ENCODE measurements around the gene ALG9.

Gene ALG9

DNA sequence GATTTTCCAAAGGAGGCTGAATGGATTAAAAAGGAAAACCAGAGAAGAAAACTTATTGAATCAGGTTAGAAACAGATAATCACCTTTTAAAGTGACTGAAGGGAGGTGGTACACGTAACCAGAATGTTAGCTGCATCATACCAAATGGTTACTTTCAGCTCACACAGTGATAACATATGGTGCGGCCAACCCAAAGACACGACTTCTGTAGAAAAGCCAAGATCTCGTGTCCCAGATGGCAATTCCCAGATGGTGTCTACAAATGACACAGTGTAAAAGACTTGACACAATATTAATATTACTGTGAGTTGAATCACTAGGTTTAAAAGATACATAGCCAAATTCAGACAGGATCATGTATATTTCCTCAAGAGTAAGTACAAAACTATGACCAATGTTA is 110.3 kb downstream of the ALG9 start:
- no peak for DNase-seq

- no peak for DNase-seq
These were observed 111.5 kb downstream of the ALG9 start for GRCh38 chr11:111759778-111760407.

DNA sequence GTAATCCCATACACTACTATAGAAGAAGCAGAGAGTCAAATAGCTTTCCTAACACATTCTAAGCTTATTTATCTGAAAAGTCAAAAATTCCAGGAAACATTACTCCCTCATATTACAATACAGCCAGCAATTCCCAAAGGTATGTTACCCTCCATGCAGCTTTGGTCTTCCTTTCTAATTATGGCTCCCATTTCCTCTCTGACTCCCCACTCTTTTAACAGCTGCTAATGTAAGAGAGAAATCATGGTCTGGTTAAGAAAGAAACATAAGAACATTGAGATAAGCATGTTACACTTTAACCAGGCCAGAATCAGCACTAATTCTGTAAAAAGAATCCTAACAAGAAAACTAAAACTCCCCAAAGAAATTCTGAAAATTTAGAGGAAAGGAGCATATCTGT is 112.0 kb downstream of the ALG9 start:
- DNase-seq, result no peak

DNA sequence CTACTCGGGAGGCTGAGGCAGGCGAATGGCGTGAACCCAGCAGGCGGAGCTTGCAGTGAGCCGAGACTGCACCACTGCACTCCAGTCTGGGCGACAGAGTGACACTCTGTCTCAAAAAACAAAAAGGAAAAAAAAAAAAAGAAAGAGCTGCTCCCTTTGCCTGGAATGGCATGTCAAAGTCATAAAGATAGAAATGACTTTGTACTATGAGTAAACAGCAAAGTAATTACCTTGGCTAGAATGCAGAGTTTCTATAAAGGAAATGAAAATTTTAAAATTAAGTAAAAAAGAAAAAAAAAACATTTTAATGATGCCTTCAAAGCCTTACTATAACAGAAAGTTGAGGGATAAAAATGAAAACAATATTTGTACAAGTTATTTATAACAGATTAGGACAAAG is 115.3 kb downstream of the ALG9 start:
- no peak for DNase-seq

- no peak for DNase-seq
These were observed 121.7 kb downstream of the ALG9 start for GRCh38 chr11:111749646-111750045.

- no peak for DNase-seq
These were observed 123.2 kb downstream of the ALG9 start for GRCh38 chr11:111748035-111748804.

DNA sequence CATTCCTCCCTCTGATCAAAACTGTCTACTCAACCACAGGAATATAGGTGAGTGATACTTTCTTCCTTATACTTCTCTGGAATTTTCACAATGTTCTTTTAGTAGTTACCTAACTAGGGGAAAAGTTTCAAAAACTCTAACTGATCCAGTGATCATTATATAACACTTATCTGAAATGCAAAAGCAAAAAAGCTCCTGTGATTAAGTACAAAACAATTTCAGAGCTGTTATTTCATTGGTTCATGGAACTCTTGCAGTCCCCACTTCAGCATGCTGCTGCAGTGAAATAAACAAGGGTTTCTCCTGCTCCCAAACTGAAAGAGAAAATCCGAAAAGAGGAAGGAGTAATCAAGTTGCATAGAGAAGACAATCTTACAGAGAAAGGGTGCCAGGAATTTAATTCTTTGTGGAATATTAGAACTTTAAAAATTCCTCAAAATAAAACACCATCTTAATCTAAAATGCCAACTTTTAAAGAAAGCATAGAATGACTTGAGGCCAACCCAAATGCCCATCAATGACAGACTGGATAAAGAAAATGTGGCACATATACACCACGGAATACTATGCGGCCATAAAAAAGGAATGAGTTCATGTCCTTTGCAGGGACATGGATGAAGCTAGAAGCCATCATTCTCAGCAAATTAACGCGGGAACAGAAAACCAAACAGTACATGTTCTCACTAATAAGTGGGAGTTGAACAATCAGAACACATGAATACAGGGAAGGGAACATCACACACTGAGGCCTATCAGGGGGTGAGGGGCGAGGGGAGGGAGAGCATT is 125.5 kb downstream of the ALG9 start:
- no peak for DNase-seq

DNA sequence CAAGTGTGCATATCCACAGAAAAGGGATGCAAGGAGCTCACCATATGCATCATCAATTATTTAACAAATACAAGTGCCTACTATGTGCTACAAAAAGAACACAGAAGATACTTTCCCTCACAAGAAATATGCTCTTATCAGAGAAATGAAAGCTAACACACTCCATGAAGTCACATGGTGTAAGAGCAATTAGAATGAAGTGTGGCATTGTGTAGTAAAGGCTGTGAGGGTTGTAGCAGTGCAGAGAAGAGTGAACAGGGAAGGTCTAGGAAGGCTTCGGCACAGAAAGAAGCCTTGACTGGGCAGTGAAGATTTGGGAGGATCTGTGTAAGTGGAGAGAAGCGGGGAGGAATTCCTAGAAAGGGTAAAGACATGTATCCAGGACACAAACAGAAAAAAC is 127.7 kb downstream of the ALG9 start:
- no peak for DNase-seq

DNA sequence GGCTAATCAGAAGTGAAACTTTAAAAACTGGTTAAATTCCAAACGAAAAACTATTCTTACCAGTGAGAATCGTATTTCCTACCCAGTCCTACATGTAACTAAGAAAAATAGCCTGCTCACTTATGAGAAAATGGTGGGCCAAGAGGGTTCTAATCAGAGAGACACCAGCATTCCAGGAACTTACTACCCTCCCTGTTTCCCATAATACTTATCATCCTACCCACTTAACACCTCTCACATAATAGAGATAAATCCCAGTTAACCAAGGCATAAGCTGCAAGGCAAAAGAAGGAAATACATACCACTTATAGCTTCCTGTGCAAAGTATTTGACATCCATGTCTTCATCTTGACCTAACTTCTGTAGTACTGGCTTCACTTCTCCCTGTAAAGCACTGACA is 129.6 kb downstream of the ALG9 start:
- DNase-seq, result no peak

- no peak for DNase-seq
These were observed 132.1 kb downstream of the ALG9 start for GRCh38 chr11:111739299-111739698.

DNA sequence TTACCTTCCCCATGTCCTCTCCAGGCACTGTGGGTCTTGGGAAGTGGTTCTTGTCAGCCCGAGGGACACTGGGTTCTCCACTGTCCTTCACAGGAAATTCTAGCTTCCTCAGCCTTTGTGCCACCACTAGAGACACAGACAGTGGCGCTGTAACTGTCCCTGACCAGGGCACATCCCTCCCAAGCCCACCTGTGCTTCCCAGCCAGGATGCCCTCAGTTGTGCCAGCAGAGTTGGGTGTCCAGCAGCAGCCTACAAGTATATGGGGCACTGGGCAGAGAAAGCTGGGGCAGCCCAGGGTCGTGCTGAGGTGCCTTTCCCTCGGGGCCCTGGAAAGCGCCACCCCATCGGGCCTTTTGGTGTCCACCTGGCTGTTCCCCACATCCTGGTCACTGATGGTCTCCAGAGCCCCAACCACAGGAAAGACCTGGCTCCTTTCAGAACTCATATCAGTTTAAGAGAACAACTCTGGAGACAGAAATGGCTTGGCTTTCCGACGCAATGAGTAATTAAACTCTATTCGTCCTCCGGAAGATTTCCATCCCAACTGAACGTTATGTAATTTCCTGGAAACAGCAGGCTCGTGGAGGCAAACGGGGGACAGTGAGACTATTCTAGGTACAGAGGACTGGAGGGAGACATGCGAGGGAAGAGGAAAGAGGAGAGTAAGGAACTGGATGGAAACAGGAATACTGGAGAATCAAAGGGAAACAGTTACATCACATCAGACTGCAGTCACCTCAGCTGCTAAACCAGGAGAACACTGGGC is 133.8 kb downstream of the ALG9 start:
- DNase-seq, result no peak

- no peak for DNase-seq
These were observed 134.5 kb downstream of the ALG9 start for GRCh38 chr11:111736621-111737443.
